Tibial nerve (tissue), 4 donors: ENCODE results near the gene RTN4. TPM values are rescaled to one million over a fixed set of nuclear protein-coding genes. Genes with fewer than 3 reads are reported as not detected.
"Not testable (repeated sequence)": the region's sequence is repeated elsewhere in the genome, so short reads cannot be mapped to it uniquely, and the experiment has no call there.

ENCODE experiments used
- DNase-seq, 2 donors: peaks; one replicate each; pipeline ENCODE4 v3.0.0-alpha.2; 2019; ENCODE audit warnings: low spot score in 2 of 2
- H3K27ac ChIP-seq, 4 donors: fragments of 200-600 bp; sonication (generic) in 3 of 4; one replicate each; pipeline ENCODE4 v1.5.1; 2017 to 2019; ENCODE audit warnings: mild to moderate bottlenecking in 1 of 4
- H3K27me3 ChIP-seq, 2 donors: fragments of 200-600 bp; sonication (generic) in 1 of 2; one replicate each; pipeline versions ENCODE4 v1.5.1 to v1.6.0; 2017 to 2019
- H3K36me3 ChIP-seq, 3 donors: fragments of 200-600 bp; sonication (generic); one replicate each; pipeline ENCODE4 v1.5.1; 2018 to 2019
- H3K4me1 ChIP-seq, 4 donors: fragments of 200-600 bp; sonication (generic) in 3 of 4; one replicate each; pipeline ENCODE4 v1.5.1; 2017 to 2019
- H3K4me3 ChIP-seq, 4 donors: fragments of 200-600 bp; sonication (generic) in 3 of 4; one replicate each; pipeline ENCODE4 v1.5.1; 2017 to 2019; ENCODE audit warnings: mild to moderate bottlenecking in 1 of 4, moderate library complexity in 1 of 4
- H3K9me3 ChIP-seq, 4 donors: fragments of 200-600 bp; sonication (generic) in 3 of 4; one replicate each; pipeline ENCODE4 v1.5.1; 2017 to 2019
- EP300 ChIP-seq, 2 donors: sonication (generic); formaldehyde crosslinking; IDR thresholded peaks; one replicate each; pipeline ENCODE4 v1.6.1; 2017; ENCODE audit warnings: antibody characterized with exemption in 2 of 2, mild to moderate bottlenecking in 1 of 2
- POLR2A ChIP-seq, 2 donors: fragments of 450-650 bp; IDR thresholded peaks; one replicate each; pipeline ENCODE4 v1.6.1; 2017; ENCODE audit warnings: antibody characterized with exemption in 2 of 2, mild to moderate bottlenecking in 2 of 2, moderate library complexity in 2 of 2
- WGBS, 2 donors: methylation state at CpG; one replicate each; pipeline ENCODE4 v1.1.5; 2018; 5-methylcytosine and 5-hydroxymethylcytosine counted together
- total RNA-seq, 4 donors: library from RNA; depleted of rRNA; stranded (reverse); fragments of >200 nt; gene quantifications; one replicate each; pipeline ENCODE4 v1.1.0, GENCODE V29; 2016
- TF ChIP-seq, protein P1 (sequence below), 5 experiments: fragments of 200-600 bp in 3 of 5; fragments of 450-650 bp in 2 of 5; sonication (generic) in 3 of 5; IDR thresholded peaks; one replicate each; pipeline ENCODE4 v1.5.1; 2016 to 2019; ENCODE audit warnings: antibody characterized with exemption in 5 of 5, mild to moderate bottlenecking in 3 of 5, moderate library complexity in 2 of 5

The RTN4 gene
- total RNA-seq, 4 donors from 2014 or later = 232 to 245 (median 243) TPM

DNA sequence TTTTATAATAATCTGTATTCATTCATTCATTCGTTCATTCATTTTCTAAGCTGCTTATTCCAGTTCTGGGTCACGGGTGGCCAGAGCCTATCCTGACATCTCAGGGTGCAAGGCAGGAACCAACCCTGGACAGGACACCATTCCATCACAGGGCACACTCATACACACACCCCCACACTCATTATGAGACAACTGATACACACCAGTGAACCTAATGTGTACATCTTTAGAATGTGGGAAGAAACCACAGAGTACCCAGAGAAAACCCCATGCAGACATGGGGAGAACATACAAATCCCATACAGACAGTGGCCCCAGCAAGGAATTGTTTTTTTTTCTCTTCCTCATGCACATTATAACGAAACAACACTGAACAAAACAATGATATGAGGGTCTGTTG is 54.7 kb downstream of the RTN4 start:
- Histone ChIP-seq H3K9me3 (no peaks in the 10 kb centered on the region), H3K27ac (no peak overlapping the region), H3K4me3 (no peak overlapping the region), H3K27me3 (no peaks in the 10 kb centered on the region), H3K36me3 (no peaks in the 10 kb centered on the region), H3K4me1 (peaks cover 3 to 90% (median 27%) of the 10 kb centered on the region in 4 donors)
- TF ChIP-seq POLR2A (IDR thresholded peaks at IDR 0.05) (no peak), EP300 (IDR thresholded peaks at IDR 0.05) (no peak)
- TF ChIP-seq, protein P1, sequence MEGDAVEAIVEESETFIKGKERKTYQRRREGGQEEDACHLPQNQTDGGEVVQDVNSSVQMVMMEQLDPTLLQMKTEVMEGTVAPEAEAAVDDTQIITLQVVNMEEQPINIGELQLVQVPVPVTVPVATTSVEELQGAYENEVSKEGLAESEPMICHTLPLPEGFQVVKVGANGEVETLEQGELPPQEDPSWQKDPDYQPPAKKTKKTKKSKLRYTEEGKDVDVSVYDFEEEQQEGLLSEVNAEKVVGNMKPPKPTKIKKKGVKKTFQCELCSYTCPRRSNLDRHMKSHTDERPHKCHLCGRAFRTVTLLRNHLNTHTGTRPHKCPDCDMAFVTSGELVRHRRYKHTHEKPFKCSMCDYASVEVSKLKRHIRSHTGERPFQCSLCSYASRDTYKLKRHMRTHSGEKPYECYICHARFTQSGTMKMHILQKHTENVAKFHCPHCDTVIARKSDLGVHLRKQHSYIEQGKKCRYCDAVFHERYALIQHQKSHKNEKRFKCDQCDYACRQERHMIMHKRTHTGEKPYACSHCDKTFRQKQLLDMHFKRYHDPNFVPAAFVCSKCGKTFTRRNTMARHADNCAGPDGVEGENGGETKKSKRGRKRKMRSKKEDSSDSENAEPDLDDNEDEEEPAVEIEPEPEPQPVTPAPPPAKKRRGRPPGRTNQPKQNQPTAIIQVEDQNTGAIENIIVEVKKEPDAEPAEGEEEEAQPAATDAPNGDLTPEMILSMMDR (IDR thresholded peaks at IDR 0.05) = no peak
- DNase-seq = no peak
- 89 to 95% methylated on average over 3 of the region's 3 CpGs for WGBS, 2 donors

DNA sequence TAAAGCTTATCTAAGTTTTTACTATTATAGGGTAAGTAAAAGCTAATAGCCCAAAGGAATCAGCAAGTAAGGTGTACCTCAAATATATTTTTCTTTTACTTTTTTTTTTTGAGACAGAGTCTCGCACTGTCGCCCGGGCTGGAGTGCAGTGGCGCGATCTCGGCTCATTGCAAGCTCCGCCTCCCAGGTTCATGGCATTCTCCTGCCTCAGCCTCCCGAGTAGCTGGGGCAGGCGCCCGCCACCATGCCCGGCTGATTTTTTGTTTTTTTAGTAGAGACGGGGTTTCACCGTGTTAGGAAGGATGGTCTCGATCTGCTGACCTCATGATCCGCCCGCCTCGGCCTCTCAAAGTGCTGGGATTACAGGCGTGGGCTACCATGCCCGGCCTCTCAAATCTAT is 59.6 kb downstream of the RTN4 start:
- H3K27me3 ChIP-seq, DNase-seq, H3K9me3 ChIP-seq, H3K27ac ChIP-seq, H3K4me3 ChIP-seq: not testable (repeated sequence)
- Histone ChIP-seq H3K36me3 (peaks cover 0 to 12% (median 0%) of the 10 kb centered on the region in 3 donors), H3K4me1 (peaks cover 0 to 79% (median 4%) of the 10 kb centered on the region in 4 donors)
- WGBS, 2 donors = 95% methylated on average over 19 of the region's 19 CpGs

DNA sequence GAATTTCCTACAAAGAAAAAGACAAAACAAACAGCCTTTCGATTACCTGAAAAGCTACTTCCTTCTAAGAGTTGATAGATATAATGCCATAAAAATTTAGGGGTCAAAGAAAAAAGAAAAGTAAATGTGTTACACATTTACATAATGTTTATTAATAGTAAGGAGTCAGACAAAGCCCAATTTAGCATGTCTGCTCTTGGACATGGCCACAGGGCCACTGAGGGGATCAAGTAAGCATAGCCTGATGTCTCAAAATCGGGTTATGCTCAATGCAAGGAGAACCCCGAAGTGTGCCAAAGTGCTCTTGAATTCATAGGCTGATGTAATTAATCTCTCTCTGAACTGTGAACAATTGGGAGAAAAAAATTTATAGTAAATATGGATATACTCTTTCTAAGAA is 61.6 kb downstream of the RTN4 start:
- no peak overlapping the region for H3K27ac ChIP-seq
- H3K4me1 ChIP-seq = peaks cover 0 to 71% (median 4%) of the 10 kb centered on the region in 4 donors
- H3K4me3 ChIP-seq = no peak overlapping the region
- no peaks in the 10 kb centered on the region for H3K9me3 ChIP-seq
- H3K36me3 ChIP-seq = peaks cover 0 to 12% (median 0%) of the 10 kb centered on the region in 3 donors
- DNase-seq = no peak
- WGBS, 2 donors = 75 to 78% methylated on average over 3 of the region's 3 CpGs
- TF ChIP-seq, protein P1 (IDR thresholded peaks at IDR 0.05) = no peak
- TF ChIP-seq EP300 (IDR thresholded peaks at IDR 0.05) (no peak), POLR2A (IDR thresholded peaks at IDR 0.05) (no peak)
- no peaks in the 10 kb centered on the region for H3K27me3 ChIP-seq

DNA sequence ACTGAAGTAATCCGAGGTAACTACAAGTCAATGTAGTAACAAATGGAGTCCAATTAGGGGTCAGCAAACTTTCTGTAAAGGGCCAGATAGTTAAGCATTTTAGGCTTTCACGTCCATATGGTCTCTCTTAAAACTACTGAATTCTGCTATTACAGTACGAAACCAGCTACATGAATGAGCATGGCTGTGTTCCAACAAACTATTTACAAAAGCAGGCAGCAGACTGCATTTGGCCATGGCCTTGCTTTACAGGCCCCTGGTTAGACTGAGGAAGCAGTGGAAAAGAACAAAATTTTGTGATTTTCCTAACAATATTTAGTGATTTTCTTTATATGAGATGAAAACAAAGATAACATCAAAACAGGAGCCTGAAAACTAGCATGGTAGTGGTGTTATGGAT is 64.0 kb downstream of the RTN4 start:
- Histone ChIP-seq H3K4me1 (peaks cover 0 to 62% (median 4%) of the 10 kb centered on the region in 4 donors), H3K9me3 (no peaks in the 10 kb centered on the region), H3K4me3 (no peak overlapping the region), H3K27ac (no peak overlapping the region), H3K36me3 (peaks cover 0 to 20% (median 0%) of the 10 kb centered on the region in 3 donors), H3K27me3 (no peaks in the 10 kb centered on the region)
- TF ChIP-seq, protein P1 (IDR thresholded peaks at IDR 0.05) = no peak
- TF ChIP-seq POLR2A (IDR thresholded peaks at IDR 0.05) (no peak), EP300 (IDR thresholded peaks at IDR 0.05) (no peak)
- WGBS, 2 donors = 38 to 49% methylated on average over 3 of the region's 3 CpGs
- no peak for DNase-seq

DNA sequence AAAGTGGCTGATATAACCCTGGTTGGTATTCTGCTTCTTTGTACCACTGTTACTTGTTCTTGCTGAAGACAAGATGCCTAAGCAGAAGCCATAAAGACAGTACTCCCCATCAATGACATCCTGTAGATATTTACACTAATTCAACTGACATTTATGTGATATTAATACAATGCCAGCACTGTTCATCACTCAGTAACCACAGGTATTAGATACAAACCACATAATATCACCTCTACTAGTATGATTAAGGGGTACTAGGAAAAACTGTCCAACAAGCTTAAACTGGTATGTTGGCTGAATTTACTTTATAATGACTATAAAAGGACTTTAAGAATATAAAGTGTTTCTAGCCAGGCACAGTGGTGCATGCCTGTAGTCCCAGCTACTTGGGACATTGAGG is 65.8 kb downstream of the RTN4 start:
- Histone ChIP-seq H3K9me3 (no peaks in the 10 kb centered on the region), H3K4me1 (peaks cover 0 to 64% (median 4%) of the 10 kb centered on the region in 4 donors), H3K27me3 (no peaks in the 10 kb centered on the region), H3K36me3 (peaks cover 0 to 24% (median 0%) of the 10 kb centered on the region in 3 donors), H3K4me3 (no peak overlapping the region), H3K27ac (no peak overlapping the region)
- DNase-seq = no peak
- TF ChIP-seq, protein P1 (IDR thresholded peaks at IDR 0.05) = no peak
- TF ChIP-seq POLR2A (IDR thresholded peaks at IDR 0.05) = no peak
- TF ChIP-seq EP300 (IDR thresholded peaks at IDR 0.05) = no peak
